GM19043 (cell line): Measurements from ENCODE around the gene MEGF6.

Experiments
- ATAC-seq: cut with Tn5 transposase; IDR thresholded peaks from one replicate; pipeline ENCODE4 v1.9.1; 2021; ENCODE audit warnings: low read depth; ENCODE audit not compliant: unreplicated experiment

The MEGF6 gene

GRCh38 chr1:3646596-3646995, 35.3 kb upstream of the MEGF6 start:
- no peak for ATAC-seq

GRCh38 chr1:3645666-3646355, 34.5 kb upstream of the MEGF6 start:
- ATAC-seq = no peak

GRCh38 chr1:3645247-3645646, 33.9 kb upstream of the MEGF6 start:
- ATAC-seq = no peak

- no peak for ATAC-seq
Measured at GRCh38 chr1:3644273-3644672, 33.0 kb upstream of the MEGF6 start.

GRCh38 chr1:3642919-3643675, 31.8 kb upstream of the MEGF6 start:
- no peak for ATAC-seq

GRCh38 chr1:3641816-3642215, 30.5 kb upstream of the MEGF6 start:
- no peak for ATAC-seq

GRCh38 chr1:3641046-3641760, 29.9 kb upstream of the MEGF6 start:
- no peak for ATAC-seq

GRCh38 chr1:3640121-3640837, 29.0 kb upstream of the MEGF6 start:
- no peak for ATAC-seq

GRCh38 chr1:3639397-3639911, 28.1 kb upstream of the MEGF6 start:
- no peak for ATAC-seq

GRCh38 chr1:3638676-3639075, 27.4 kb upstream of the MEGF6 start:
- no peak for ATAC-seq

- ATAC-seq = no peak
Measured at GRCh38 chr1:3638027-3638426, 26.7 kb upstream of the MEGF6 start.

GRCh38 chr1:3636531-3636930, 25.2 kb upstream of the MEGF6 start:
- no peak for ATAC-seq

GRCh38 chr1:3636080-3636479, 24.8 kb upstream of the MEGF6 start:
- ATAC-seq = no peak

GRCh38 chr1:3634059-3634800, 22.9 kb upstream of the MEGF6 start:
- no peak for ATAC-seq

- ATAC-seq = no peak
Measured at GRCh38 chr1:3633344-3634058, 22.2 kb upstream of the MEGF6 start.

- ATAC-seq = no peak
Measured at GRCh38 chr1:3632716-3633343, 21.5 kb upstream of the MEGF6 start.

GRCh38 chr1:3632298-3632697, 21.0 kb upstream of the MEGF6 start:
- no peak for ATAC-seq

GRCh38 chr1:3631320-3632260, 20.3 kb upstream of the MEGF6 start:
- ATAC-seq = no peak
